PFSK-1 (cell line): Measurements from ENCODE around the gene ZKSCAN2.

Experiments
- POLR2AphosphoS5 ChIP-seq: IDR thresholded peaks from 2 replicates; pipeline ENCODE4 v1.6.1; 2012; ENCODE audit warnings: low read depth, mild to moderate bottlenecking, control low read depth, low read length, moderate library complexity
- TAF1 ChIP-seq: IDR thresholded peaks from 2 replicates; pipeline ENCODE4 v1.6.1; 2012; ENCODE audit warnings: low read length, control low read depth, borderline replicate concordance; ENCODE audit not compliant: insufficient read depth
- TF ChIP-seq, protein P1 (sequence below), 2 experiments: IDR thresholded peaks; 2 replicates each; pipeline versions ENCODE4 v1.6.1 to v1.8.0; 2011 to 2012; ENCODE audit warnings: low read depth in 2 of 2, low read length in 2 of 2, control low read depth in 1 of 2, inconsistent platforms in 1 of 2, mild to moderate bottlenecking in 1 of 2, moderate library complexity in 1 of 2; ENCODE audit not compliant: insufficient read depth in 1 of 2

GRCh38 chr16:25194273-25194878 lies 63.3 kb downstream of the ZKSCAN2 start:
- no peak for TF ChIP-seq POLR2AphosphoS5
- TF ChIP-seq, protein P1, sequence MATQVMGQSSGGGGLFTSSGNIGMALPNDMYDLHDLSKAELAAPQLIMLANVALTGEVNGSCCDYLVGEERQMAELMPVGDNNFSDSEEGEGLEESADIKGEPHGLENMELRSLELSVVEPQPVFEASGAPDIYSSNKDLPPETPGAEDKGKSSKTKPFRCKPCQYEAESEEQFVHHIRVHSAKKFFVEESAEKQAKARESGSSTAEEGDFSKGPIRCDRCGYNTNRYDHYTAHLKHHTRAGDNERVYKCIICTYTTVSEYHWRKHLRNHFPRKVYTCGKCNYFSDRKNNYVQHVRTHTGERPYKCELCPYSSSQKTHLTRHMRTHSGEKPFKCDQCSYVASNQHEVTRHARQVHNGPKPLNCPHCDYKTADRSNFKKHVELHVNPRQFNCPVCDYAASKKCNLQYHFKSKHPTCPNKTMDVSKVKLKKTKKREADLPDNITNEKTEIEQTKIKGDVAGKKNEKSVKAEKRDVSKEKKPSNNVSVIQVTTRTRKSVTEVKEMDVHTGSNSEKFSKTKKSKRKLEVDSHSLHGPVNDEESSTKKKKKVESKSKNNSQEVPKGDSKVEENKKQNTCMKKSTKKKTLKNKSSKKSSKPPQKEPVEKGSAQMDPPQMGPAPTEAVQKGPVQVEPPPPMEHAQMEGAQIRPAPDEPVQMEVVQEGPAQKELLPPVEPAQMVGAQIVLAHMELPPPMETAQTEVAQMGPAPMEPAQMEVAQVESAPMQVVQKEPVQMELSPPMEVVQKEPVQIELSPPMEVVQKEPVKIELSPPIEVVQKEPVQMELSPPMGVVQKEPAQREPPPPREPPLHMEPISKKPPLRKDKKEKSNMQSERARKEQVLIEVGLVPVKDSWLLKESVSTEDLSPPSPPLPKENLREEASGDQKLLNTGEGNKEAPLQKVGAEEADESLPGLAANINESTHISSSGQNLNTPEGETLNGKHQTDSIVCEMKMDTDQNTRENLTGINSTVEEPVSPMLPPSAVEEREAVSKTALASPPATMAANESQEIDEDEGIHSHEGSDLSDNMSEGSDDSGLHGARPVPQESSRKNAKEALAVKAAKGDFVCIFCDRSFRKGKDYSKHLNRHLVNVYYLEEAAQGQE (IDR thresholded peaks at IDR 0.05; ENCODE audit: insufficient read depth in 1 of 2, low read depth in 2 of 2, low read length in 2 of 2): no peak
- TF ChIP-seq TAF1: no peak
